ENCODE results near the gene ZNF335.

GRCh38 chr20:45933266-45934045, 38.5 kb downstream of the ZNF335 start:
- TF ChIP-seq CTCF (IDR thresholded peaks at IDR 0.05) = peak in 2 of 3 donors; percentile 16 to 29
- TF ChIP-seq POLR2A (IDR thresholded peaks at IDR 0.05) = no peak
- no peak for TF ChIP-seq EP300 (IDR thresholded peaks at IDR 0.05)

Data from ovary (tissue), 3 donors.